Esophagus squamous epithelium (tissue), 5 donors: Measurements from ENCODE around the gene PIGT. TPM values are rescaled to one million over a fixed set of nuclear protein-coding genes. Genes with fewer than 3 reads are reported as not detected.

Source experiments
- DNase-seq: peaks from one replicate; lab custom pipeline; 2025; lab: John Stamatoyannopoulos, UW
- H3K27ac ChIP-seq, 4 donors: fragments of 200-600 bp; sonication (generic); one replicate each; pipeline ENCODE4 v1.5.1; 2016 to 2019; ENCODE audit warnings: mild to moderate bottlenecking in 1 of 4
- H3K27me3 ChIP-seq, 4 donors: fragments of 200-600 bp; sonication (generic); 1 replicate in 3 of 4; 2 replicates in 1 of 4; pipeline versions ENCODE4 v1.5.1 to v1.6.0; 2017 to 2021; ENCODE audit warnings: antibody characterized with exemption in 1 of 4
- H3K36me3 ChIP-seq, 3 donors: fragments of 200-600 bp; sonication (generic); one replicate each; pipeline ENCODE4 v1.5.1; 2016 to 2019
- H3K4me1 ChIP-seq, 3 donors: fragments of 200-600 bp; sonication (generic); one replicate each; pipeline ENCODE4 v1.5.1; 2017 to 2019
- H3K4me3 ChIP-seq, 4 donors: fragments of 200-600 bp; sonication (generic); 1 replicate in 3 of 4; 2 replicates in 1 of 4; pipeline ENCODE4 v1.5.1; 2016 to 2019; ENCODE audit warnings: mild to moderate bottlenecking in 2 of 4, moderate library complexity in 1 of 4
- H3K9me3 ChIP-seq, 3 donors: fragments of 200-600 bp; sonication (generic); one replicate each; pipeline ENCODE4 v1.5.1; 2016 to 2019
- CTCF ChIP-seq, 6 experiments: fragments of 450-650 bp in 4 of 6; fragments of 200-600 bp in 2 of 6; sonication (generic) in 2 of 6; IDR thresholded peaks; one replicate each; pipeline ENCODE4 v1.5.1; 2016 to 2019; ENCODE audit warnings: antibody characterized with exemption in 6 of 6, mild to moderate bottlenecking in 4 of 6, moderate library complexity in 4 of 6
- POLR2A ChIP-seq, 4 donors: fragments of 450-650 bp; IDR thresholded peaks; one replicate each; pipeline ENCODE4 v1.6.1; 2017; ENCODE audit warnings: antibody characterized with exemption in 4 of 4, mild to moderate bottlenecking in 4 of 4, moderate library complexity in 3 of 4
- WGBS, 2 donors: methylation state at CpG; one replicate each; pipeline ENCODE4 v1.1.5; 2018; 5-methylcytosine and 5-hydroxymethylcytosine counted together
- intact Hi-C: fragments of 100-400 bp; cut with DNase I; formaldehyde crosslinking; loops from one replicate; pipeline ENCODE4 v1.15.0; 2022
- total RNA-seq, 4 donors: library from RNA; depleted of rRNA; stranded (reverse); fragments of >200 nt; gene quantifications; one replicate each; pipeline ENCODE4 v1.1.0, GENCODE V29; 2016
- donor health status: DM: yes; HTN: yes; CAD: no.

The PIGT gene
- total RNA-seq, 4 donors from 2014 or later = 38.6 to 48.1 (median 44.0) TPM

DNA sequence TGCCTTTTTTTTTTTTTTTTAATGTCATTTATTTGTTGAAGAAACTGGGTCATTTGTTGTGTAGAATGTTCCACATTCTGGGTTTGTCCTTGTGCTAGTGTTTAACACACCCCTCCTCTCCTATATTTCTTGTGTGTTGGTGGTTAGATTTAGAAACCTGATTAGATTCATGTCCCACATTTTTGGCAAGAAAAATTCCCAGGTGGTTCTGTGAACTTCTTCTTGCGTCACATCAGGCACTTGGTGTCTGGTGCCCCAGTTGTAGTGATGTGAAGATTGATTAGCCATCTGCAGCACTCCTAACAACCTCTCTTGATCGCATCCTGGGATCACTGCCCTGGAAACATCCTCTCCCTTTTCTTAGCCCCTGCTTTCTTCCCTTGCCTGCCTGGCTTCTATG is 7.8 kb downstream of the PIGT start:
- intact Hi-C loops = no loop called here
- Histone ChIP-seq H3K36me3 (peaks cover 16 to 90% (median 51%) of the 10 kb centered on the region in 3 donors), H3K4me3 (no peak overlapping the region), H3K27ac (no peak overlapping the region), H3K4me1 (peaks cover 7 to 18% (median 16%) of the 10 kb centered on the region in 3 donors), H3K27me3 (no peaks in the 10 kb centered on the region), H3K9me3 (no peaks in the 10 kb centered on the region)
- WGBS, 2 donors = 89 to 100% methylated on average over 2 of the region's 2 CpGs
- DNase-seq = no peak
- no peak for TF ChIP-seq POLR2A (IDR thresholded peaks at IDR 0.05)
- TF ChIP-seq CTCF (IDR thresholded peaks at IDR 0.05) = no peak

DNA sequence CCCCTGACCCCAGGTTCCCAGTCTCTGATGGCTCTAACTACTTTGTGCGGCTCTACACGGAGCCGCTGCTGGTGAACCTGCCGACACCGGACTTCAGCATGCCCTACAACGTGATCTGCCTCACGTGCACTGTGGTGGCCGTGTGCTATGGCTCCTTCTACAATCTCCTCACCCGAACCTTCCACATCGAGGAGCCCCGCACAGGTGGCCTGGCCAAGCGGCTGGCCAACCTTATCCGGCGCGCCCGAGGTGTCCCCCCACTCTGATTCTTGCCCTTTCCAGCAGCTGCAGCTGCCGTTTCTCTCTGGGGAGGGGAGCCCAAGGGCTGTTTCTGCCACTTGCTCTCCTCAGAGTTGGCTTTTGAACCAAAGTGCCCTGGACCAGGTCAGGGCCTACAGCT is 9.6 kb downstream of the PIGT start:
- WGBS, 2 donors = 86 to 90% methylated on average over 9 to 17 of the region's 17 CpGs
- intact Hi-C loops = no loop called here
- no peak for DNase-seq
- Histone ChIP-seq H3K27me3 (no peaks in the 10 kb centered on the region), H3K4me3 (no peak overlapping the region), H3K27ac (no peak overlapping the region), H3K4me1 (peaks cover 0 to 4% (median 0%) of the 10 kb centered on the region in 3 donors), H3K9me3 (no peaks in the 10 kb centered on the region), H3K36me3 (peaks cover 16 to 72% (median 47%) of the 10 kb centered on the region in 3 donors)
- TF ChIP-seq POLR2A (IDR thresholded peaks at IDR 0.05) = no peak
- TF ChIP-seq CTCF (IDR thresholded peaks at IDR 0.05) = no peak

DNA sequence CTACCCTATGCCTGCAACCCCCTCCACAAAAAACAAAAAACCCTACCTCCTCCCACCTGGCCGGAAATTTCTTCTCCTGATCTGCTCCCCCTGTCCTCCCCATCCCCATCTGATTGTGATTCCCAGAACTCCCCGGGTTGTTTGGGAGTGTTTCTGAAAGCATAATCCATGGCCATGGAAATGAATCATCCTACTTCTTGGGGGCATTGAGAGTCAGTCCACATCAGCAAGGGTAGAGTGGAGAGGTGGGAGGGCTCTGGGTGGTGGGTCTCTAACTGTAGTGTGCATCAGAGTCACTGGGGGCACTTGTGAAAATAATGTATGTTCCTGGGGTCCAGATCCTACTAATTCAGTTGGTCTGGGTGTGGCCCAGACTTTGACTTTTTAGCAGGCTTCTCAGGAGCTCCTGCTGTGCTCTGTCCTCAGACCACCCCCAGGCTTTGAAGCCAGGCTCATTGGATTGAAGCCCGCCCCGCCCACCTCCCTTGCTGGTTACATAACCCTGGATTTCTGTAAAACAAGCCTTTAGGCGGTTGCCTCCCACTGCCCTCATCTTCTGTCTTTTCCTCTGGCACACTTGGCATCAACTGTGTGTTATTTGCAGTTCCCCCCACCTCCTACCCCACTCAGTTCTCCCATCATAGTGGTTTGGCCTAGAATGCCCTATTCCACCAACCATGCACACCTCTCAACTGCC is 10.5 kb downstream of the PIGT start:
- intact Hi-C loops = no loop called here
- H3K4me1 ChIP-seq = peaks cover 0 to 4% (median 0%) of the 10 kb centered on the region in 3 donors
- TF ChIP-seq POLR2A (IDR thresholded peaks at IDR 0.05) = no peak
- no peak for TF ChIP-seq CTCF (IDR thresholded peaks at IDR 0.05)
- no peaks in the 10 kb centered on the region for H3K27me3 ChIP-seq
- no peaks in the 10 kb centered on the region for H3K9me3 ChIP-seq
- DNase-seq = no peak
- WGBS, 2 donors = 74 to 84% methylated on average over 4 to 5 of the region's 5 CpGs
- H3K36me3 ChIP-seq = peaks cover 10 to 63% (median 38%) of the 10 kb centered on the region in 3 donors
- H3K4me3 ChIP-seq = no peak overlapping the region
- H3K27ac ChIP-seq = peak overlapping the region in 1 of 4 donors; percentile 44

- WGBS, 2 donors = 83 to 88% methylated on average over 12 to 13 of the region's 14 CpGs
- peaks cover 0 to 4% (median 0%) of the 10 kb centered on the region in 3 donors for H3K4me1 ChIP-seq
- no peak overlapping the region for H3K4me3 ChIP-seq
- peaks cover 8 to 56% (median 28%) of the 10 kb centered on the region in 3 donors for H3K36me3 ChIP-seq
- TF ChIP-seq CTCF (IDR thresholded peaks at IDR 0.05) = no peak
- TF ChIP-seq POLR2A (IDR thresholded peaks at IDR 0.05) = no peak
- no peak for DNase-seq
- peak overlapping the region in 1 of 4 donors; percentile 9 for H3K27ac ChIP-seq
- no peaks in the 10 kb centered on the region for H3K9me3 ChIP-seq
- intact Hi-C loops = no loop called here
- no peaks in the 10 kb centered on the region for H3K27me3 ChIP-seq
These were observed 11.6 kb downstream of the PIGT start for GRCh38 chr20:45427236-45428149.

GRCh38 chr20:45429618-45430017 is 13.7 kb downstream of the PIGT start:
- Histone ChIP-seq H3K9me3 (no peaks in the 10 kb centered on the region), H3K27me3 (no peaks in the 10 kb centered on the region), H3K4me3 (no peak overlapping the region), H3K36me3 (peaks cover 0 to 35% (median 12%) of the 10 kb centered on the region in 3 donors), H3K27ac (no peak overlapping the region), H3K4me1 (peaks cover 0 to 4% (median 0%) of the 10 kb centered on the region in 3 donors)
- TF ChIP-seq POLR2A (IDR thresholded peaks at IDR 0.05) = no peak
- TF ChIP-seq CTCF (IDR thresholded peaks at IDR 0.05) = no peak
- intact Hi-C loops = no loop called here
- 58 to 63% methylated on average over 2 of the region's 2 CpGs for WGBS, 2 donors
- DNase-seq = no peak
